Measurements from ENCODE around the gene TIPRL. TPM values are rescaled to one million over a fixed set of nuclear protein-coding genes. Genes with fewer than 3 reads are reported as not detected.

TIPRL gene
- total RNA-seq, 1 experiment from 2014 or later: 50.0 TPM

- no TSS peak for BruUV-seq (replicated peaks)
- CTCF ChIA-PET: no interaction called here
- no peak overlapping the region for H3K4me3 ChIP-seq (ENCODE audit: low read depth, low read length, poor library complexity, severe bottlenecking)
Observed at GRCh38 chr1:168157638-168158037, 21.1 kb upstream of the TIPRL start.

GRCh38 chr1:168159251-168159650 is 19.5 kb upstream of the TIPRL start:
- no peak overlapping the region for H3K4me3 ChIP-seq (ENCODE audit: low read depth, low read length, poor library complexity, severe bottlenecking)
- H3K27ac ChIP-seq (ENCODE audit: low read depth, low read length, poor library complexity, severe bottlenecking): no peak overlapping the region
- ChIA-PET POLR2A (ENCODE audit: low non-redundant PET) (no interaction called here), CTCF (no interaction called here)
- intact Hi-C loops (cut with micrococcal nuclease; ENCODE audit: unreplicated experiment): no loop called here
- no peaks in the 10 kb centered on the region for H3K36me3 ChIP-seq (ENCODE audit: insufficient read depth, low read length, poor library complexity, severe bottlenecking)
- no peak for TF ChIP-seq CTCF (conservative IDR thresholded peaks at IDR 0.05; ENCODE audit: low read depth, low read length)
- H3K27me3 ChIP-seq (replicated peaks; ENCODE audit: insufficient read depth, low read depth, low read length, poor library complexity): no peaks in the 10 kb centered on the region
- peaks cover 3% of the 10 kb centered on the region for H3K9me3 ChIP-seq (ENCODE audit: low read depth, low read length, poor library complexity, severe bottlenecking)
- DNase-seq (ENCODE audit: low spot score): no peak
- no TSS peak for BruUV-seq (replicated peaks)
- no peaks in the 10 kb centered on the region for H3K4me1 ChIP-seq (ENCODE audit: insufficient read depth, low read length, poor library complexity, severe bottlenecking)

More at GRCh38 chr1:168157638-168158037, 21.1 kb upstream of the TIPRL start:
- DNase-seq (ENCODE audit: low spot score): no peak
- Histone ChIP-seq H3K4me1 (ENCODE audit: insufficient read depth, low read length, poor library complexity, severe bottlenecking) (no peaks in the 10 kb centered on the region), H3K27ac (ENCODE audit: low read depth, low read length, poor library complexity, severe bottlenecking) (no peak overlapping the region), H3K36me3 (ENCODE audit: insufficient read depth, low read length, poor library complexity, severe bottlenecking) (no peaks in the 10 kb centered on the region), H3K27me3 (replicated peaks; ENCODE audit: insufficient read depth, low read depth, low read length, poor library complexity) (no peaks in the 10 kb centered on the region), H3K9me3 (ENCODE audit: low read depth, low read length, poor library complexity, severe bottlenecking) (peaks cover 3% of the 10 kb centered on the region)
- POLR2A ChIA-PET (ENCODE audit: low non-redundant PET): no interaction called here
- TF ChIP-seq EZH2 (IDR thresholded peaks at IDR 0.05; ENCODE audit: borderline replicate concordance, low read depth, low read length, poor library complexity, severe bottlenecking): no peak
- no peak for TF ChIP-seq CTCF (conservative IDR thresholded peaks at IDR 0.05; ENCODE audit: low read depth, low read length)
- intact Hi-C loops (cut with micrococcal nuclease; ENCODE audit: unreplicated experiment): no loop called here

GRCh38 chr1:168159979-168160378 is 18.8 kb upstream of the TIPRL start:
- POLR2A ChIA-PET (ENCODE audit: low non-redundant PET): no interaction called here

More at GRCh38 chr1:168159979-168160378, 18.8 kb upstream of the TIPRL start:
- Histone ChIP-seq H3K27me3 (replicated peaks; ENCODE audit: insufficient read depth, low read depth, low read length, poor library complexity) (no peaks in the 10 kb centered on the region), H3K4me1 (ENCODE audit: insufficient read depth, low read length, poor library complexity, severe bottlenecking) (no peaks in the 10 kb centered on the region), H3K9me3 (ENCODE audit: low read depth, low read length, poor library complexity, severe bottlenecking) (peaks cover 3% of the 10 kb centered on the region), H3K36me3 (ENCODE audit: insufficient read depth, low read length, poor library complexity, severe bottlenecking) (no peaks in the 10 kb centered on the region), H3K27ac (ENCODE audit: low read depth, low read length, poor library complexity, severe bottlenecking) (no peak overlapping the region), H3K4me3 (ENCODE audit: low read depth, low read length, poor library complexity, severe bottlenecking) (no peak overlapping the region)
- TF ChIP-seq CTCF (conservative IDR thresholded peaks at IDR 0.05; ENCODE audit: low read depth, low read length): no peak
- TF ChIP-seq EZH2 (IDR thresholded peaks at IDR 0.05; ENCODE audit: borderline replicate concordance, low read depth, low read length, poor library complexity, severe bottlenecking): no peak
- no peak for DNase-seq (ENCODE audit: low spot score)
- intact Hi-C loops (cut with micrococcal nuclease; ENCODE audit: unreplicated experiment): no loop called here
- no TSS peak for BruUV-seq (replicated peaks)
- CTCF ChIA-PET: no interaction called here
